HEK293 (cell line): Measurements from ENCODE around the gene ZNF519.
"Not testable (repeated sequence)": the region's sequence is repeated elsewhere in the genome, so short reads cannot be mapped to it uniquely, and the experiment has no call there.

Experiments used
- CTCF ChIP-seq: fragments of 450-650 bp; formaldehyde crosslinking; IDR thresholded peaks from 2 replicates; pipeline ENCODE4 v1.5.1; 2016; ENCODE audit warnings: missing biosample characterization, missing genetic modification characterization
- PATZ1 ChIP-seq: fragments of 450-650 bp; formaldehyde crosslinking; IDR thresholded peaks from 2 replicates; pipeline ENCODE4 v1.5.1; 2016; ENCODE audit warnings: missing biosample characterization, missing genetic modification characterization
- REST ChIP-seq: fragments of 450-650 bp; formaldehyde crosslinking; IDR thresholded peaks from 2 replicates; pipeline ENCODE4 v1.5.1; 2016; ENCODE audit warnings: missing biosample characterization, missing genetic modification characterization
- SALL2 ChIP-seq: fragments of 450-650 bp; formaldehyde crosslinking; IDR thresholded peaks from 2 replicates; pipeline ENCODE4 v1.5.0; 2017; ENCODE audit warnings: missing biosample characterization, mild to moderate bottlenecking, missing genetic modification characterization, borderline replicate concordance
- ZBTB26 ChIP-seq: fragments of 450-650 bp; formaldehyde crosslinking; optimal IDR thresholded peaks from 2 replicates; pipeline ENCODE3; 2016; ENCODE audit warnings: missing biosample characterization, mild to moderate bottlenecking, missing genetic modification characterization
- ZFP3 ChIP-seq: fragments of 450-650 bp; formaldehyde crosslinking; IDR thresholded peaks from 2 replicates; pipeline ENCODE4 v1.5.1; 2016; ENCODE audit warnings: low read depth, missing biosample characterization, missing genetic modification characterization
- ZNF211 ChIP-seq: fragments of 450-650 bp; formaldehyde crosslinking; IDR thresholded peaks from 2 replicates; pipeline ENCODE4 v1.5.1; 2016; ENCODE audit warnings: low read depth, missing biosample characterization, missing genetic modification characterization
- ZNF292 ChIP-seq: fragments of 450-650 bp; formaldehyde crosslinking; IDR thresholded peaks from 2 replicates; pipeline ENCODE4 v1.5.1; 2016; ENCODE audit warnings: low read depth, missing biosample characterization, missing genetic modification characterization, borderline replicate concordance
- ZNF362 ChIP-seq: fragments of 450-650 bp; formaldehyde crosslinking; IDR thresholded peaks from 2 replicates; pipeline ENCODE4 v1.5.1; 2016; ENCODE audit warnings: missing biosample characterization, missing genetic modification characterization
- ZNF449 ChIP-seq: fragments of 450-650 bp; formaldehyde crosslinking; IDR thresholded peaks from 2 replicates; pipeline ENCODE4 v1.5.1; 2017; ENCODE audit warnings: missing biosample characterization, mild to moderate bottlenecking, missing genetic modification characterization, moderate library complexity
- ZNF561 ChIP-seq: fragments of 450-650 bp; IDR thresholded peaks from 2 replicates; pipeline ENCODE4 v1.5.1; 2018; ENCODE audit warnings: missing biosample characterization, missing genetic modification characterization, borderline replicate concordance
- ZNF629 ChIP-seq: fragments of 450-650 bp; formaldehyde crosslinking; IDR thresholded peaks from 2 replicates; pipeline ENCODE4 v1.5.1; 2017; ENCODE audit warnings: missing biosample characterization, missing genetic modification characterization

- not testable (repeated sequence) for TF ChIP-seq ZNF362 (tag by site-specific recombination); ZNF629 (tag by site-specific recombination); ZNF561 (tag by site-specific recombination); REST (tag by site-specific recombination); CTCF (tag by site-specific recombination); ZNF292 (tag by site-specific recombination); ZNF449; PATZ1 (tag by site-specific recombination); SALL2 (tag by site-specific recombination); ZNF211; ZFP3; ZBTB26
These were observed 43.2 kb upstream of the ZNF519 start for GRCh38 chr18:14175404-14175803.
